GM23248 (cell line): Measurements from ENCODE around the gene SEMA7A. TPM values are rescaled to one million over a fixed set of nuclear protein-coding genes. Genes with fewer than 3 reads are reported as not detected.

ENCODE experiments used
- DNase-seq: peaks from one replicate; pipeline ENCODE4 v3.0.0-alpha.2; 2015
- H2AFZ ChIP-seq: fragments of 200-600 bp; sonication (generic); 2 replicates; pipeline ENCODE4 v1.6.1; 2016; ENCODE audit warnings: antibody characterized with exemption
- H3F3A ChIP-seq: fragments of 200-600 bp; sonication (generic); 2 replicates; pipeline ENCODE4 v1.6.1; 2016; ENCODE audit warnings: mild to moderate bottlenecking, antibody characterized with exemption, mixed run types; ENCODE audit not compliant: insufficient read depth
- H3K27ac ChIP-seq: fragments of 200-600 bp; sonication (generic); 2 replicates; pipeline ENCODE4 v1.5.1; 2016; ENCODE audit warnings: mild to moderate bottlenecking
- H3K27me3 ChIP-seq: fragments of 200-600 bp; sonication (generic); replicated peaks from 2 replicates; pipeline ENCODE4 v1.6.1; 2016; ENCODE audit warnings: mild to moderate bottlenecking; ENCODE audit not compliant: insufficient read depth
- H3K36me3 ChIP-seq: fragments of 200-600 bp; sonication (generic); 2 replicates; pipeline ENCODE4 v1.6.1; 2016; ENCODE audit warnings: low read depth, mild to moderate bottlenecking
- H3K4me1 ChIP-seq: fragments of 200-600 bp; sonication (generic); 2 replicates; pipeline ENCODE4 v1.6.1; 2016; ENCODE audit warnings: mild to moderate bottlenecking; ENCODE audit not compliant: insufficient read depth
- H3K4me2 ChIP-seq: fragments of 200-600 bp; sonication (generic); one replicate; pipeline ENCODE4 v1.6.1; 2016; ENCODE audit warnings: mild to moderate bottlenecking; ENCODE audit not compliant: unreplicated experiment
- H3K4me3 ChIP-seq: fragments of 200-600 bp; sonication (generic); 2 replicates; pipeline ENCODE4 v1.5.1; 2016; ENCODE audit warnings: mild to moderate bottlenecking
- H3K79me2 ChIP-seq: fragments of 200-600 bp; sonication (generic); 2 replicates; pipeline ENCODE4 v1.6.1; 2016; ENCODE audit warnings: mild to moderate bottlenecking; ENCODE audit not compliant: insufficient read depth
- H3K9ac ChIP-seq: fragments of 200-600 bp; sonication (generic); 2 replicates; pipeline ENCODE4 v1.6.1; 2016; ENCODE audit warnings: mild to moderate bottlenecking
- H3K9me2 ChIP-seq: fragments of 200-600 bp; sonication (generic); 2 replicates; pipeline ENCODE4 v1.6.1; 2016; ENCODE audit warnings: mixed run types, mild to moderate bottlenecking, moderate library complexity; ENCODE audit not compliant: insufficient read depth
- H3K9me3 ChIP-seq: fragments of 200-600 bp; sonication (generic); one replicate; pipeline ENCODE4 v1.6.1; 2017; ENCODE audit warnings: low read depth
- H4K20me1 ChIP-seq: fragments of 200-600 bp; sonication (generic); 2 replicates; pipeline ENCODE4 v1.6.0; 2016; ENCODE audit not compliant: insufficient read depth
- EZH2 ChIP-seq: fragments of 200-600 bp; sonication (generic); IDR thresholded peaks from 2 replicates; pipeline ENCODE4 v1.6.1; 2018; ENCODE audit warnings: antibody characterized with exemption, mild to moderate bottlenecking; ENCODE audit not compliant: insufficient read depth, poor library complexity, severe bottlenecking
- EZH2phosphoT487 ChIP-seq: fragments of 200-600 bp; sonication (generic); IDR thresholded peaks from 2 replicates; pipeline ENCODE4 v1.6.1; 2018; ENCODE audit warnings: antibody characterized with exemption, moderate library complexity, mild to moderate bottlenecking, low read depth; ENCODE audit not compliant: insufficient read depth
- WGBS, 2 experiments: methylation state at CpG; one replicate each; pipeline ENCODE4 v1.1.6; 2015 to 2017; ENCODE audit warnings: low lambda C conversion rate in 2 of 2, low coverage in 1 of 2; ENCODE audit errors: missing lambda C conversion rate in 2 of 2; 5-methylcytosine and 5-hydroxymethylcytosine counted together
- in situ Hi-C: fragments of 300-500 bp; cut with MboI; formaldehyde crosslinking; loops from 2 replicates; pipeline ENCODE4 v1.15.0; 2020
- polyA plus RNA-seq: library from polyadenylated mRNA; unstranded; fragments of >200 nt; fragmentation: Nextera tagmentation; extraction: Ambion mirVana; gene quantifications from 2 replicates; pipeline ENCODE4 v1.2.1, GENCODE V29; 2016
- total RNA-seq: library from RNA; depleted of rRNA; stranded (reverse); fragments of >200 nt; shearing (Covaris generic); gene quantifications from 2 replicates; pipeline ENCODE4 v1.2.3, GENCODE V29; 2014

The SEMA7A gene
- total and polyA plus RNA-seq, 2 experiments from 2014 or later: 42.3 to 132 TPM

DNA sequence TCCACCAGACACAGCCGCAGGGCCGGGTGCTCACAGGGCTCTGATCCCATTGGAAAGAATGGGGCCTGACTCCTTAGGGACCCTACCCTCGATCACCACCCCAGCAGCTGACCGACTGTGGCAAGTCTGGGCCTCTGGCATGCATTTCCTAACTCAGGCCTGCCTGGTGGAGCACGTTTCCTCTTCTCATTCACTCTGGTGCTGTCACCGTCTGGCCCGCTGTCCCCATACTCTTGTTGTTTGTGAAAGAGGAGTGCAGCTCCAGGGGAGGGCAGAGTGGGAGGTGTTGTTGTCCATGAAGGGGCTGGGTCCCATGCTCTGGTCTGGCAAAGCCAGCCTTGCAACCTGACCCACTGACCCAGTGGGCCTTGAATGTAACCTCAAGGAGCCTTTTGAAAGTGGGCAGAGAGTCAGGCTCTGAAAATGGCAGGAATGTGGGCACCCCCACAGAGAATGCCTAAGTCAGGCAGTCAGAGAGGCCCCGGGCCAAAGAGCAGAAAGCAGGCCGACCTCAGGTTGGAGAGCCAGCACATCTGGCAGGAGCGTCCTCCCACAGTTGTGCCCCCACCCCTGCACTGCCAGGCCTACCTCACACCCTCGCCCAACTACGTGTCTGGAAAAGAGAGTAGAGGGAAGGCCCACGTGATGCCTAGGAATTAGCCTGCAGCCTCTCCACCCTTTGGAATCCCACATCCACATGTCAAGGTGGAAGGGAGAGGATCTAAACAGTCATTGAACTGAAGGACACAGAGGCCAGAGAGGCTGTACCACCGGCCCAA, 10.9 kb downstream of the SEMA7A start:
- Histone ChIP-seq H3K4me2 (peak overlapping the region; percentile 36), H3K27me3 (no peaks in the 10 kb centered on the region), H3K27ac (peak overlapping the region; percentile 78), H3F3A (peaks cover 70% of the 10 kb centered on the region), H3K4me3 (peak overlapping the region; percentile 15), H3K9ac (peak overlapping the region; percentile 49), H3K36me3 (no peaks in the 10 kb centered on the region), H3K79me2 (peaks cover 100% of the 10 kb centered on the region), H3K9me3 (no peaks in the 10 kb centered on the region), H4K20me1 (no peaks in the 10 kb centered on the region; the same call in 1 of the 2 replicates), H3K4me1 (peaks cover 79% of the 10 kb centered on the region), H2AFZ (no peak overlapping the region), H3K9me2 (no peaks in the 10 kb centered on the region)
- TF ChIP-seq EZH2phosphoT487 (no peak), EZH2 (no peak)
- 44 to 47% methylated on average over 14 of the region's 14 CpGs for WGBS, 2 experiments
- peak; percentile 88 for DNase-seq
- in situ Hi-C loops: no loop called here

- in situ Hi-C loops: no loop called here
- H4K20me1 ChIP-seq: no peaks in the 10 kb centered on the region; the same call in 1 of the 2 replicates
- H3K9me3 ChIP-seq: no peaks in the 10 kb centered on the region
- TF ChIP-seq EZH2phosphoT487 (no peak), EZH2 (no peak)
- H3K4me2 ChIP-seq: peak overlapping the region; percentile 36
- peaks cover 64% of the 10 kb centered on the region for H3F3A ChIP-seq
- no peaks in the 10 kb centered on the region for H3K27me3 ChIP-seq
- H3K4me1 ChIP-seq: peaks cover 84% of the 10 kb centered on the region
- peak overlapping the region; percentile 78 for H3K27ac ChIP-seq
- no peaks in the 10 kb centered on the region for H3K9me2 ChIP-seq
- peak overlapping the region; percentile 15; the same call in 1 of the 2 replicates for H3K4me3 ChIP-seq
- H3K9ac ChIP-seq: peak overlapping the region; percentile 47; the same call in 1 of the 2 replicates
- no peak overlapping the region for H2AFZ ChIP-seq
- peaks cover 100% of the 10 kb centered on the region for H3K79me2 ChIP-seq
- H3K36me3 ChIP-seq: no peaks in the 10 kb centered on the region
- WGBS, 2 experiments: 86 to 88% methylated on average over 9 of the region's 9 CpGs
- DNase-seq: no peak
These were observed 11.5 kb downstream of the SEMA7A start for GRCh38 chr15:74422265-74422651.

GRCh38 chr15:74421302-74422245, 12.2 kb downstream of the SEMA7A start:
- no peaks in the 10 kb centered on the region for H3K27me3 ChIP-seq
- peak overlapping the region; percentile 60 for H3K4me2 ChIP-seq
- no peaks in the 10 kb centered on the region for H3K9me3 ChIP-seq
- H2AFZ ChIP-seq: no peak overlapping the region
- H3F3A ChIP-seq: peaks cover 61% of the 10 kb centered on the region
- 0 out of 2 replicates have a peak, but pooled peaks cover under 1% of the 10 kb centered on the region for H3K36me3 ChIP-seq
- 94 to 95% methylated on average over 19 to 20 of the region's 20 CpGs for WGBS, 2 experiments
- H3K9me2 ChIP-seq: no peaks in the 10 kb centered on the region
- H3K79me2 ChIP-seq: peaks cover 100% of the 10 kb centered on the region
- TF ChIP-seq EZH2phosphoT487: no peak
- no peak for TF ChIP-seq EZH2
- no peaks in the 10 kb centered on the region; the same call in 1 of the 2 replicates for H4K20me1 ChIP-seq
- H3K27ac ChIP-seq: peak overlapping the region; percentile 78
- in situ Hi-C loops: no loop called here
- peaks cover 91% of the 10 kb centered on the region for H3K4me1 ChIP-seq
- H3K9ac ChIP-seq: peak overlapping the region; percentile 47
- H3K4me3 ChIP-seq: no peak overlapping the region
- DNase-seq: no peak
